GM23248 (cell line): Measurements from ENCODE around the gene CALY.

Source experiments
- EZH2 ChIP-seq: fragments of 200-600 bp; sonication (generic); IDR thresholded peaks from 2 replicates; pipeline ENCODE4 v1.6.1; 2018; ENCODE audit warnings: antibody characterized with exemption, mild to moderate bottlenecking; ENCODE audit not compliant: insufficient read depth, poor library complexity, severe bottlenecking
- EZH2phosphoT487 ChIP-seq: fragments of 200-600 bp; sonication (generic); IDR thresholded peaks from 2 replicates; pipeline ENCODE4 v1.6.1; 2018; ENCODE audit warnings: antibody characterized with exemption, moderate library complexity, mild to moderate bottlenecking, low read depth; ENCODE audit not compliant: insufficient read depth

DNA sequence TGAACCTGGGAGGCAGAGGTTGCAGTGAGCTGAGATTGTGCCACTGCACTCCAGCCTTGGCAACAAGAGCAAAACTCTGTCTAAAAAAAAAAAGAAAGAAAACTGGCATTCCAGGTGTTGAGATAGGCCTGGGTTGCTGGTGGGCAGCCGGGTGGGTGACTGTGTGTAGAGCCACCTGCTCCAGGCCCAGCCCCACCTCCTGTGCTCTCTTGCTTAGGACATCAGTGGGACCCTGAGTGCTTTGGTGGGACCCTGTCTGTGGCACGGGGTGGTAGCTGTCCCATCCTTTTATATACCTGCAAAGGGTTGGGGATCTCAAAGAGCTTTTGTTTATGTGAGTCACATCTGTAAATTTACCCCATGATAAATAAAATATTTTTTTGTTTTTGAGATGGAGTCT lies 48.5 kb upstream of the CALY start:
- TF ChIP-seq EZH2phosphoT487: no peak
- TF ChIP-seq EZH2: no peak
